Esophagus muscularis mucosa (tissue), 4 donors: ENCODE results near the gene CSMD2. TPM values are rescaled to one million over a fixed set of nuclear protein-coding genes. Genes with fewer than 3 reads are reported as not detected.

Experiments
- DNase-seq: peaks from one replicate; pipeline ENCODE4 v3.0.0-alpha.2; 2017; ENCODE audit errors: extremely low spot score
- H3K27ac ChIP-seq, 4 donors: fragments of 200-600 bp; sonication (generic); replicated peaks in 1 of 4; 1 replicate in 3 of 4; 2 replicates in 1 of 4; pipeline ENCODE4 v1.5.1; 2016 to 2019; ENCODE audit warnings: mild to moderate bottlenecking in 1 of 4
- H3K27me3 ChIP-seq, 4 donors: fragments of 200-600 bp; sonication (generic); one replicate each; pipeline versions ENCODE4 v1.5.1 to v1.6.0; 2016 to 2019
- H3K36me3 ChIP-seq, 4 donors: fragments of 200-600 bp; sonication (generic); one replicate each; pipeline ENCODE4 v1.5.1; 2016 to 2019
- H3K4me1 ChIP-seq, 4 donors: fragments of 200-600 bp; sonication (generic); one replicate each; pipeline ENCODE4 v1.5.1; 2016 to 2019
- H3K4me3 ChIP-seq, 4 donors: fragments of 200-600 bp; sonication (generic); 1 replicate in 2 of 4; 2 replicates in 2 of 4; pipeline ENCODE4 v1.5.1; 2016 to 2019; ENCODE audit warnings: mild to moderate bottlenecking in 4 of 4, moderate library complexity in 1 of 4
- H3K9me3 ChIP-seq, 4 donors: fragments of 200-600 bp; sonication (generic); 1 replicate in 3 of 4; 2 replicates in 1 of 4; pipeline ENCODE4 v1.5.1; 2016 to 2019
- EP300 ChIP-seq: sonication (generic); formaldehyde crosslinking; IDR thresholded peaks from one replicate; pipeline ENCODE4 v1.6.1; 2017; ENCODE audit warnings: antibody characterized with exemption
- POLR2A ChIP-seq: fragments of 450-650 bp; IDR thresholded peaks from one replicate; pipeline ENCODE4 v1.6.1; 2017; ENCODE audit warnings: antibody characterized with exemption, moderate library complexity, mild to moderate bottlenecking, low read depth
- POLR2AphosphoS5 ChIP-seq, 2 donors: sonication (generic); formaldehyde crosslinking; IDR thresholded peaks; one replicate each; pipeline ENCODE4 v1.6.1; 2017; ENCODE audit warnings: antibody characterized with exemption in 2 of 2
- WGBS: methylation state at CpG from one replicate; pipeline ENCODE4 v1.1.5; 2018; 5-methylcytosine and 5-hydroxymethylcytosine counted together
- intact Hi-C: fragments of 100-400 bp; cut with DNase I; formaldehyde crosslinking; loops from one replicate; pipeline ENCODE4 v1.15.1; 2023
- total RNA-seq, 4 donors: library from RNA; depleted of rRNA; stranded (reverse); fragments of >200 nt; gene quantifications; one replicate each; pipeline versions ENCODE4 v1.1.0 to v1.2.1, GENCODE V29; 2016
- TF ChIP-seq, protein P1 (sequence below), 3 experiments: fragments of 200-600 bp in 2 of 3; fragments of 450-650 bp in 1 of 3; sonication (generic) in 2 of 3; IDR thresholded peaks; one replicate each; pipeline ENCODE4 v1.5.1; 2017 to 2019; ENCODE audit warnings: antibody characterized with exemption in 3 of 3, mild to moderate bottlenecking in 2 of 3, moderate library complexity in 1 of 3

Gene CSMD2
- total RNA-seq, 4 donors from 2014 or later = 0.26 to 0.75 (median 0.37) TPM

DNA sequence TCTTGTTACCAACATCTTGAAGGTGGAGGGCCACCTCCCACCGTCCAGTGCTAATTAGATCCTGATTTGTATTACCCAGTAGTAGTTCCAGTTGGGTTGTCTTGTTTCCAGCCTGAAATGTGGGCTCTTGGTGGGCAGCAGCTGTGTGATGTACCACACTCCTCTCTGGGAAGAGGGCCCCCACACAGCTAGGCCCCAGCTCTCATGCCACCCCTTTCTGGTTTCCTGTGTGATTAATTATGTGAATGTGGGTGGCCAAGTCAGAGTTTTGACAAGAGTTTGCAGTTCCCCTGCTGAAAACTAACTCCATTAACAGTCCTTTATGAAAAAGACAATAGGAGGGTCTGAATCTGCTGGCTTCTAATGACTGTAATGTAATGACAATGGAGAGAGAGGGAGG is 297.3 kb downstream of the CSMD2 start:
- H3K9me3 ChIP-seq = peaks cover 0 to 15% (median 0%) of the 10 kb centered on the region in 4 donors
- DNase-seq = no peak
- intact Hi-C loops = no loop called here
- TF ChIP-seq, protein P1, sequence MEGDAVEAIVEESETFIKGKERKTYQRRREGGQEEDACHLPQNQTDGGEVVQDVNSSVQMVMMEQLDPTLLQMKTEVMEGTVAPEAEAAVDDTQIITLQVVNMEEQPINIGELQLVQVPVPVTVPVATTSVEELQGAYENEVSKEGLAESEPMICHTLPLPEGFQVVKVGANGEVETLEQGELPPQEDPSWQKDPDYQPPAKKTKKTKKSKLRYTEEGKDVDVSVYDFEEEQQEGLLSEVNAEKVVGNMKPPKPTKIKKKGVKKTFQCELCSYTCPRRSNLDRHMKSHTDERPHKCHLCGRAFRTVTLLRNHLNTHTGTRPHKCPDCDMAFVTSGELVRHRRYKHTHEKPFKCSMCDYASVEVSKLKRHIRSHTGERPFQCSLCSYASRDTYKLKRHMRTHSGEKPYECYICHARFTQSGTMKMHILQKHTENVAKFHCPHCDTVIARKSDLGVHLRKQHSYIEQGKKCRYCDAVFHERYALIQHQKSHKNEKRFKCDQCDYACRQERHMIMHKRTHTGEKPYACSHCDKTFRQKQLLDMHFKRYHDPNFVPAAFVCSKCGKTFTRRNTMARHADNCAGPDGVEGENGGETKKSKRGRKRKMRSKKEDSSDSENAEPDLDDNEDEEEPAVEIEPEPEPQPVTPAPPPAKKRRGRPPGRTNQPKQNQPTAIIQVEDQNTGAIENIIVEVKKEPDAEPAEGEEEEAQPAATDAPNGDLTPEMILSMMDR (IDR thresholded peaks at IDR 0.05) = no peak
- TF ChIP-seq POLR2AphosphoS5 (IDR thresholded peaks at IDR 0.05) (no peak), EP300 (no peak)
- no peaks in the 10 kb centered on the region for H3K36me3 ChIP-seq
- WGBS = 72% methylated on average over 1 of the region's 1 CpG
- no peaks in the 10 kb centered on the region for H3K4me1 ChIP-seq
- no peak overlapping the region for H3K4me3 ChIP-seq
- no peak overlapping the region for H3K27ac ChIP-seq
- H3K27me3 ChIP-seq = peaks cover 0 to 20% (median 0%) of the 10 kb centered on the region in 4 donors

DNA sequence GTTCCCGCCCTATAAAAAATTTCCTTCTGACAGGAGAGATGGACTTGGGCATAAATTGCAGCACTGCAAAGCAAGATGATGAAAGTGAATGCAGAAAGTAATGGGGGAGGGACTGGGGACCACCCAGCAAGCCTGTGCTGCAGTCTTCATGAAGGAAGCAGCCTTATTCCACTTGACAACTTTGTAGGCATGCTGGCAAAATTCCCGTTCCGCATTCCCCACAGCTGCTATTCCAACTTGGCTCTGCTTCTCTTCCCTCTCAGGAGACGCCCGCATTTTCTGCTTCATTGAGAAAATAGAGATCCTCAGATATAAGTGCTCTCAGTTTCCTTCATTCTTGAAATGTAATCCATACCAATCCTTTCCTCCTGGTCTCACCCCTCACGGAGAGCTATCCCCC is 298.7 kb downstream of the CSMD2 start:
- no peak for DNase-seq
- H3K4me3 ChIP-seq = no peak overlapping the region
- WGBS = 50% methylated on average over 6 of the region's 6 CpGs
- H3K9me3 ChIP-seq = peaks cover 0 to 15% (median 0%) of the 10 kb centered on the region in 4 donors
- no peaks in the 10 kb centered on the region for H3K36me3 ChIP-seq
- no peak overlapping the region for H3K27ac ChIP-seq
- TF ChIP-seq POLR2AphosphoS5 (IDR thresholded peaks at IDR 0.05) (no peak), EP300 (no peak), POLR2A (no peak)
- TF ChIP-seq, protein P1 (IDR thresholded peaks at IDR 0.05) = no peak
- peaks cover 0 to 20% (median 0%) of the 10 kb centered on the region in 4 donors for H3K27me3 ChIP-seq
- H3K4me1 ChIP-seq = no peaks in the 10 kb centered on the region
- intact Hi-C loops = no loop called here

DNA sequence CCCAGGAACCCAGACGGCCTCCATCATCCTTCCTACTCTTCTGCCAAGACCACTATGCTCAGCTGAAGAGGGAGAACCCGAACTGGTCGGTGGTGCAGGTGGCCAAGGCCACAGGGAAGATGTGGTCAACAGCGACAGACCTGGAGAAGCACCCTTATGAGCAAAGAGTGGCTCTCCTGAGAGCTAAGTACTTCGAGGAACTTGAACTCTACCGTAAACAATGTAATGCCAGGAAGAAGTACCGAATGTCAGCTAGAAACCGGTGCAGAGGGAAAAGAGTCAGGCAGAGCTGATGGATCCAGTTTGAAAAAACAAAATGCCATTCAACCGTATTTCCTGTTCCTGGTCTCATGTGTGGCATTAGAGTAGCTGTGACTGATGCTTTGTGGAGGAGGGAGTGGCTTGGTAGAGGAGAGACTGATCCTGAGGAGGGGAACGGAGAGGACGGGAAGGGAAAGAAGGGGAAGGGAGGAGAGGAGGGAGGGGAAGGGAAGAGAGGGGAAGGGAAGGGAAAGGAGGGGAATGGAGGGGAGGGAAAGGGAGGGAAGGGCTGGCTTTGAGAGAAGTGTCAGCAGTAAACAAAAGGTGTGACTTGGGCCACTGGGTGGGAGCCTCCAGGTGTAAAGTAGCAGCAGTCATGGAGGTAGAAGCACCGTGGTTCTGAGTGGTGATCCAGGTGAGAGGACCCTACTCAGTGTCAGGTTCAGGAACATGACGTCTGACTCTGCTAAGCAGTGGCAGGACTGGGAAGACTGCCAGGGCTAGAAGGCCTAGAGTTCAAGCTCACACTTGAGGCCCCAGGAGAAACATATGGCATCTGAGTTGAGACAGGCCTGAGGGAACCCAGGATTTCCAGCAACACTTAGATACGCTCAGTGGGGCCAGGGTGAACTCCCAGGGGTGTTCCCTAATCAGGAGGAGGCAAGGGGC is 300.3 kb downstream of the CSMD2 start:
- intact Hi-C loops = no loop called here
- TF ChIP-seq, protein P1 (IDR thresholded peaks at IDR 0.05) = no peak
- TF ChIP-seq POLR2A (no peak), POLR2AphosphoS5 (IDR thresholded peaks at IDR 0.05) (no peak), EP300 (no peak)
- no peaks in the 10 kb centered on the region for H3K36me3 ChIP-seq
- H3K27ac ChIP-seq = no peak overlapping the region
- 65% methylated on average over 14 of the region's 14 CpGs for WGBS
- no peaks in the 10 kb centered on the region for H3K4me1 ChIP-seq
- H3K9me3 ChIP-seq = peaks cover 0 to 15% (median 0%) of the 10 kb centered on the region in 4 donors
- no peak for DNase-seq
- H3K27me3 ChIP-seq = peaks cover 0 to 20% (median 0%) of the 10 kb centered on the region in 4 donors
- no peak overlapping the region for H3K4me3 ChIP-seq

DNA sequence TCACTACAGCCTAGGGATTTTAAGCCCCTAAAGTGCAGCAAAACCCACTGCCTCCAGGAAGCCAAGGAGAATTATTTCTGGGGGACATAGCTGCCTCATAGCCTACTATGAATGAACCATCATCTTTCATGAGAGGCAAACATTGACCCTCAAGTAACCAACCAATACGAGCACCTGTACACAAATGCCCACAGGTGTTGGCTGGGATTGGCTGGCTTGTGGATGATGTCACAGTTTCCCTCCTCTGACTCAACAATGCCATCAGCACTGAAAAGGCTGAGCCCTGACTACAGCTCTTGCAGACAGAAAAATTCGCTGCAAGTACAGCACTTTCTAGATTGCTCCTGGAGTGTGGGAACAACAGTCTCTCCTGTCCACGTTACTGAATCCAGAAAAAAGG is 301.3 kb downstream of the CSMD2 start, which contains the start of gene HMGB4:
TSS of gene HMGB4 (plus strand) at position 301 of the 400 bp plus-strand sequence. CDS start 113 bp downstream, outside the sequence.
- WGBS = 84% methylated on average over 3 of the region's 3 CpGs

More for the DNA sequence above, 301.3 kb downstream of the CSMD2 start, which contains the start of gene HMGB4:
- Histone ChIP-seq H3K4me1 (no peaks in the 10 kb centered on the region), H3K36me3 (no peaks in the 10 kb centered on the region), H3K27me3 (peaks cover 0 to 20% (median 0%) of the 10 kb centered on the region in 4 donors), H3K4me3 (no peak within 1 kb of the TSS), H3K9me3 (peaks cover 0 to 15% (median 0%) of the 10 kb centered on the region in 4 donors), H3K27ac (no peak within 1 kb of the TSS)
- no peak for TF ChIP-seq EP300
- TF ChIP-seq, protein P1 (IDR thresholded peaks at IDR 0.05) = no peak
- no peak for DNase-seq
- intact Hi-C loops = no loop called here
